GF-D8 (cell line): ENCODE data around the gene MIB2.
"Not testable (repeated sequence)": the region's sequence is repeated elsewhere in the genome, so short reads cannot be mapped to it uniquely, and the experiment has no call there.

ENCODE experiments used
- DNase-seq: peaks from one replicate; lab custom pipeline; 2025; lab: John Stamatoyannopoulos, UW

Gene MIB2

GRCh38 chr1:1615256-1616044 is at the start of gene MIB2:
Gene MIB2, plus strand, starts transcription at chr1:1615500. Its CDS starts 7,953 bp downstream, at chr1:1623453.
- DNase-seq = peak; percentile 92

- no peak for DNase-seq
Observed at GRCh38 chr1:1567152-1567875, 48.0 kb upstream of the MIB2 start.

- DNase-seq = no peak
Observed at GRCh38 chr1:1567891-1568291, 47.4 kb upstream of the MIB2 start.

GRCh38 chr1:1569341-1569740 is 46.0 kb upstream of the MIB2 start:
- DNase-seq = no peak

- peak; percentile 32 for DNase-seq
Observed at GRCh38 chr1:1573843-1574720, 41.2 kb upstream of the MIB2 start.

- DNase-seq = peak; percentile 72
Observed at GRCh38 chr1:1574721-1575537, 40.4 kb upstream of the MIB2 start, which contains the start of gene SSU72. Gene SSU72, minus strand, starts transcription at chr1:1574863. Its CDS starts 306 bp downstream, at chr1:1574557.

- no peak for DNase-seq
Observed at GRCh38 chr1:1577367-1578011, 37.8 kb upstream of the MIB2 start.

GRCh38 chr1:1578371-1578940 is 36.8 kb upstream of the MIB2 start:
- no peak for DNase-seq

GRCh38 chr1:1582585-1583346 is 32.5 kb upstream of the MIB2 start:
- no peak for DNase-seq

- DNase-seq = no peak
Observed at GRCh38 chr1:1583347-1584010, 31.8 kb upstream of the MIB2 start.

GRCh38 chr1:1591452-1591851 is 23.8 kb upstream of the MIB2 start:
- DNase-seq = no peak

GRCh38 chr1:1593834-1594601 is 21.3 kb upstream of the MIB2 start:
- no peak for DNase-seq

GRCh38 chr1:1594602-1595260 is 20.6 kb upstream of the MIB2 start:
- no peak for DNase-seq

- DNase-seq = not testable (repeated sequence)
Observed at GRCh38 chr1:1595341-1595740, 20.0 kb upstream of the MIB2 start.

- no peak for DNase-seq
Observed at GRCh38 chr1:1596493-1597274, 18.6 kb upstream of the MIB2 start.

- DNase-seq = peak; percentile 31
Observed at GRCh38 chr1:1597275-1597930, 17.9 kb upstream of the MIB2 start.
